Fibroblast of skin of right quadriceps (primary cell): ENCODE data around the gene GRIK4.
"Not testable (repeated sequence)": the region's sequence is repeated elsewhere in the genome, so short reads cannot be mapped to it uniquely, and the experiment has no call there.

Experiments used
- DNase-seq: peaks from one replicate; pipeline ENCODE4 v3.0.0-alpha.2; 2013

Gene GRIK4

DNA sequence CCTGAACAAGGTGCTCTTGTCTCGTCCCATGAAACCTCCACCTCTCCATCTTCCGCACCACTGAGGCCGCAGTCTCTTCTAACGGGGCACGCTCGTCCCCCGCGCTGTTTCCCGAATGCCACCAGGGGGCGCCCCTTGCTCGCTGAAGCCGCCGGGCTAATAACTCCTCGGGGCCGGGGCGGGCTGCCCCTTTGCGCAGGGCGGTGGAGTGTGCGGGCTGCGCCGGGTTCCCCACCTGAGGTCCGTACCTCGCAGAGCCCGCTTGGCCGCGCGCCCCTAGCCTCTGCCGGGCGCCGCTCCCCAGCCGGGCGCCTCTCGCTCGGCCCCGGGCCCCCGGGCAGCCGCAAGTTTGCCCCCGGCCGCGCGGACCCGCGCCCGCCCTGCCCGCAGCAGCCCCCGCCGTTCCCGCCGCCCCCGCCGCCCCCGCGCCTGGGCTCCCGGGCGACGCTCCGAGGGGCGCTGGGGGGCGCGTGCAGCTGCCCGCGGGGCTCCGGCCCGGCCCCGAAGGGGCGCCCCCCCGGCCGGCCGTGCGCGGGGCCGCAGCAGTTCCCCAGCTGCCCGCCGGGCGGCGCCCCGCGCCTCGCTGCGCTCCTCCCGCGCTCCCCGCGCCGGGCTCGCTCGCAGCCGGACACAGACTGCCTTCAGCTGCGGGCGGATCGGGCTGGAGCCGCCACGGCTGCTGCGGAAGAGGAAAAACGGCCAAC, at the start of gene GRIK4:
TSS of gene GRIK4 (plus strand) at position 633 of the 704 bp plus-strand sequence. CDS start 148,571 bp downstream, outside the sequence.
- DNase-seq: peak; percentile 69

GRCh38 chr11:120462825-120463224, 48.7 kb upstream of the GRIK4 start:
- no peak for DNase-seq

GRCh38 chr11:120465921-120466534, 45.5 kb upstream of the GRIK4 start:
- DNase-seq: no peak

- peak; percentile 38 for DNase-seq
Measured at GRCh38 chr11:120467627-120468026, 43.9 kb upstream of the GRIK4 start.

DNA sequence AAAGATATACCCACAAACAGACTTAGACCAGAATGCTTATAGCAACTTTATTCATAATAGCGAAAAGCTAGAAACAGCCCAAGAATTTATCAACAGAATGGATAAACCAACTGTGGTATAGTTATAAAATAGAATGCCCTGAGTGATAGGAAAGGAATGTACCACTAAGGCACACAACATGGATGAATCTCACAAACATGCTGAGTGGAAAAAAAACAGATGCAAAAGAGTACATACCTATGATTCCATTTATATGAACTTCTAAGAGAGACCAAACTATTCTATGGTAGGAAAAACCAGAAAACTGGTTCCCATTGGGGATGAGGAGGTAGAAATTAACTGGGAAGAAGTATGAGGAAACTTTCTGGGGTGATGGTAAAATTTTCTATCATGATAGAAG, 40.4 kb upstream of the GRIK4 start:
- peak; percentile 89 for DNase-seq

DNA sequence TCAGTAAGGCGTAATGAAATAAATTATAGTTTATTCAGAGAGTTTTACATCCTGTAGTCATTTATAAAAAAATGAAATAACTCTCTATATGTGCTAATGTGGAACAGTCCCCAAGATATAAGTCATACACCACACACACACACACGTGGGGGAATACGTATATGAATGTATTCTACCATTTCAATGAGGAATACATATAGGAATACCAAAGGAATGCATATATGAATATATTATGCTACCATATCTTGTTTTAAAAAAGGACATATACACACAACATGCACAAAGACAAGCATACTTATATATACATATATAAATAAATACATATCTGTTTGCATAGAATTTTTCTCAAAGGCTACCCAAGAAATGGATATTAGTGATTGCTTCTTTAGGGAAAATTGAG, 39.6 kb upstream of the GRIK4 start:
- no peak for DNase-seq

- no peak for DNase-seq
Measured at GRCh38 chr11:120473503-120473902, 38.0 kb upstream of the GRIK4 start.

- peak; percentile 36 for DNase-seq
Measured at GRCh38 chr11:120482149-120482548, 29.4 kb upstream of the GRIK4 start.

- DNase-seq: no peak
Measured at GRCh38 chr11:120484722-120485121, 26.8 kb upstream of the GRIK4 start.

- DNase-seq: no peak
Measured at GRCh38 chr11:120486138-120486537, 25.4 kb upstream of the GRIK4 start.

- DNase-seq: no peak
Measured at GRCh38 chr11:120489799-120490198, 21.7 kb upstream of the GRIK4 start.

DNA sequence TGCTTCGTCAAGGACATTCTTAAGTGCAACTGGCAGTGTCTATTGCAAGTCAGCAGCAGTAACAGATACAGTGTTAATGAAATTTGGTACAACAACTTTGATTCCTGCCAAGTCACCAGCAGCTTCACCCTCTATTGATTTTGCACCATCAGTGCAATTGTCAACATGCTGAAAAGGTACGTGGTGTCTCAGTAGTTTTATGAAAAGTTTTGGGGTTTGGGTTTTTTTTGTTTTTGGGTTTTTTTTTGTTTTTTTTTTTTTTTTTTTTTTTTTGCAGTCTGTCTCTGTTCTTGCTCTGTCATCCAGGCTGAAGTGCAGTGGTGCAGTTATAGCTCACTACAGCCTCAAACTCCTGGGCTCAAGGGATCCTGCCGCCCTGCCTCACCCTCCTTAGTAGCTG, 19.1 kb upstream of the GRIK4 start:
- no peak for DNase-seq

- DNase-seq: no peak
Measured at GRCh38 chr11:120494595-120494994, 17.0 kb upstream of the GRIK4 start.

DNA sequence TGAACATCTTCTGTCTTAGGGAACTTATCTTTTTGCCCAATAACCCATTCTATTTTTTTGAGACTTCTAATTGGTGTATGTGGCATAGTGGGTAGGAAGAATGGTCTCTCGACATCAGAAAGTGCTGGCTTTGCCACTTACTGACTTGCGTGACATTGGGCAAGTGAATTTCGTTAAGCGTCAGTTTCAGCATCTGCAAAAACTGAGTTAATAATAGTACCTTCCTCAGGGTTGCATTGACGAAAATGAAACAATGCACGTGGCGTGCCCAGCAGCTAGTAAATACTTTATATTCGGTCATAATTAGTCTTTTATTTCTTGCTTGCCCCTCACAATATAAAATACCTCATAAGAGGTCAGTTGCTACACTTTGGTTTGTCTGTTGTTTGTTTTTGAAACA, 12.5 kb upstream of the GRIK4 start:
- no peak for DNase-seq

DNA sequence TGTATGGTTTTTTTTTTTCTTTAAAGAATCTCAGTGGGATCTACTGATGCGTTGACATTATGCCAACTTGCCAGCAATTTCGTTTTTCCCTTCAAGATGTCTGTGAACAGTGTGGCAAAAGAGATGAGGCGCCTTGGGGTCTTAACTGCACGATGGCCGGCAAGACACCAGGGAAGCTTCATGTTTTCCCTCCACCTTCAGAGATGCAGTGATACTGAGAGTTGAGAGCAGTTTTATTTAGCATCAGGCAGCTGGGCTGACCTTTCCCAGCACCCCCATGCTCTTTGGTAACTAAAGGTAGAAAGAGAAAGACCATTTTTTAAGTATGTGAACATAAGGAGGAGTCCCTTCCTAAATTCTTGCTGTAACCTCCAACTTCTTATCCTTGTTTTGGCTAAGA, 11.7 kb upstream of the GRIK4 start:
- DNase-seq: no peak

DNA sequence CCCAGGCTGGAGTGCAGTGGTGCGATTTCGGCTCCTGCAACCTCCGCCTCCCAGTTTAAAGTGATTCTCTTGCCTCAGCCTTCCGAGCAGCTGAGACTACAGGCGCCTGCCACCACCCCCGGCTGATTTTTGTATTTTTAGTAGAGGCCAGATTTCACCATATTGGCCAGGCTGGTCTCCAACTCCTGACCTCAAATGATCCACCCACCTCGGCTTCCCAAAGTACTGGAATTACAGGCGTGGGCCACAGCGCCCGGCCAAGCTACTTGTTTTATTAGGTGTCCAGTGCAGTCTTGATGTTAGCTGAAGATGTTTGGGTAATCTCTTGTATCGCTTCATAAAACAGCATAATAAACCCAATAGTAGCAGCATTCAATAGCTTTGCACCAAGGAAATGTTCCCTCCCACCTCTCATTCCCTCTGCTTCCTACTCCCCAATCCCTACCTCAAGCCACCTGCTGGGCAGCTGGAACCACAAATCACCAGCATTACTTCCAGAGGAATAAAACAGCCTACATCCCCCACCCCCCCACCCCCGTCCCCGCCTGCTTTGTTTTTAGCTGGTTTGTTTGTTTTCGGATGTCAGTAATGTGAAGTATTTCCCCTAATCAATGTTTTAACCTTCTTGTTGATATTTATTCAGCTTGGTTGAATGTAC, 11.0 kb upstream of the GRIK4 start:
- DNase-seq: no peak

GRCh38 chr11:120501440-120501839, 10.1 kb upstream of the GRIK4 start:
- DNase-seq: no peak

DNA sequence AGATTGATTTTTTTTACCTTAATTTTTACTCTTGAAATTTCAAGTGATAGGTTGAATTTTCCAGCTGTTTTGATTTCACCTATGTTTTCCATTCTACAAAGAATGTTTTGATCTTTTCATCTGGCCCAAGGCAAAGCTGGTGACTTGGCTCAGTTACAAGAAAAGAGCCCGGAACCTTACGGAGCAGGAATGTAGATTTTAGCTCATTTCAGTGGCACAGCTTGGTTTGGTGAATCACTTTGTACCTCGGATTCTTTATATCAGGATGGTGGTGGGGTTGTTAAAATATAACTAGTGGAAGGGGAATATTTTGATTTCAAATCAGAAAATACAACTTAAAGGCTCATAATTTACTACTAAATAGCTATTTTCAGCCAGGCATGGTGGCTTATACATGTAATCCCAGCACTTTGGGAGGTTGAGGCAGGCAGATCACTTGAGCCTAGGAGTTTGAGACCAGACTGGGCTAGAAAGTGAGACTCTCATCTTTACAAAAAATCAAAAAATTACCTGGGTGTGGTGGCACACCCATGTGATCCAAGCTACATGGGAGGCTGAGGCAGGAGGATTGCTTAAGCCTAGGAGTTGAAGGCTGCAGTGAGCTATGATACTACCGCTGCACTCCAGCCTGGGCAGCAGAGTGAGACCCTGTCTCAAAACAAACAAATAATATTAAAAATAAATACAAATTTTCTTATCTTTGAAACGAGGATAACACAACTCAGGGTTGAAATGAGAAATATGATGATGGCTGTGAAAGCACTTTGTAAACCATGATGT, 9.4 kb upstream of the GRIK4 start:
- DNase-seq: no peak

DNA sequence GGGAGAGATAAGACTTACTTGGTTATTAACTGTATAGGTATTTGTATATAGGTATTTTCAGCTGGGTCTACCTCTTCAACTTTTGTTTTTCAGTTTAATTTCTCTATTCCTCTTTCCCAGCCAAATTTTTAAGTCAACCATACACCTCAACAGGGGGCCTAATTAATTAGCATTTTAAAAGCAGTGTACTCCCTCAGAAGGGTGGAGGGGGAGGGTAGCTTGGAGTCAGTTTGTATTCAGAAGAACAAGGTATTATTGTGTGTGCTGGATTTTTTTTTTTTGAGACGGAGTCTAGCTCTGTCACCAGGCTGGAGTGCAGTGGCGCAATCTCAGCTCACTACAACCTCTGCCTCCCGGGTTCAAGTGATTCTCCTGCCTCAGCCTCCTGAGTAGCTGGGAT, 8.0 kb upstream of the GRIK4 start:
- not testable (repeated sequence) for DNase-seq

- DNase-seq: no peak
Measured at GRCh38 chr11:120505801-120506425, 5.6 kb upstream of the GRIK4 start.

GRCh38 chr11:120509346-120510053, 2.0 kb upstream of the GRIK4 start:
- DNase-seq: no peak

DNA sequence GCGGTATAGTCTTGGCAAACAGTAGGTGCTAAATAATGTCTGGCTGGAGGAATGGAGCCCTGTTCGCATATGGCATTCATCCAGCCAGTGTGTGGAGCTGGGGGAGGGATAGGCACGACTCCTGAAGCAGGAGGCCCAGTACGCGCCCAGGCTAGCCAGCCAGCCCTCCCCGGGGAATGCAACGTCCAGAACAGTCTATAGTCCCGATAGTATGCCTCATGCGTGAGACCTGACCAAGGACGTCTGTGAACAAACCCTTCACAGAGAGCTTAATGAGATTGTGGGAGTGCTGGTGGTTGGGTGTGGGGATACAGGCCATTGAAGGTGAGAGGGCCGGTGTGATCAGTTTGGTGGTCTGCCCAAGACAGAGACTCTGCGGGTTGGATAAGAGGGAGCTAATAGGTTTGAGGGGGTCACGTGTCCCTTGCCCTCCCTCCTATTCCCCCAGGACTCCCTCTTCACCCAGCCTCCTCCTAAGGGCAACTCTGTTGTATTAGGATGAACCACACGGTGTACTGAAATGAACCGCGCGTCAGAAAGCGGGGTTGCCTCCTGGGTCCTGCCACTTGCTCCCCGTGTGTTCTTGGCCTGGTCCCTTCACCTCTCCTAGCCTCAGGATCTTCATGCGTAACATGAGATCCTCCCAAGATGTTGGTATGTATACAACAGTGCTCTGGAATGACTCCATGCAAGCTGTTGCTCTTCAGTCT, 987 bp upstream of the GRIK4 start:
- no peak for DNase-seq
